Esophagus (tissue), 2 donors: ENCODE measurements around the gene SENP3. TPM values are rescaled to one million over a fixed set of nuclear protein-coding genes. Genes with fewer than 3 reads are reported as not detected.

Experiments
- H3K27ac ChIP-seq, 2 donors: one replicate each; pipeline ENCODE4 v1.5.1; 2013; ENCODE audit warnings: low read depth in 2 of 2, mild to moderate bottlenecking in 2 of 2, inconsistent platforms in 1 of 2, low read length in 1 of 2, moderate library complexity in 1 of 2
- H3K27me3 ChIP-seq, 2 donors: one replicate each; pipeline ENCODE4 v1.6.1; 2013; ENCODE audit warnings: low read length in 2 of 2, control low read depth in 1 of 2, mild to moderate bottlenecking in 1 of 2; ENCODE audit not compliant: insufficient read depth in 2 of 2, control insufficient read depth in 1 of 2
- H3K36me3 ChIP-seq, 2 donors: one replicate each; pipeline ENCODE4 v1.6.1; 2013; ENCODE audit warnings: low read length in 1 of 2; ENCODE audit not compliant: control insufficient read depth in 2 of 2, insufficient read depth in 2 of 2
- H3K4me1 ChIP-seq, 2 donors: one replicate each; pipeline ENCODE4 v1.6.1; 2013; ENCODE audit warnings: low read length in 1 of 2; ENCODE audit not compliant: control insufficient read depth in 2 of 2, insufficient read depth in 2 of 2
- H3K4me3 ChIP-seq, 2 donors: one replicate each; pipeline ENCODE4 v1.5.1; 2013; ENCODE audit warnings: low read length in 2 of 2, mild to moderate bottlenecking in 2 of 2, low read depth in 1 of 2, moderate library complexity in 1 of 2
- H3K9me3 ChIP-seq, 2 donors: one replicate each; pipeline ENCODE4 v1.6.1; 2013; ENCODE audit warnings: mild to moderate bottlenecking in 2 of 2, low read depth in 1 of 2, low read length in 1 of 2, moderate library complexity in 1 of 2; ENCODE audit not compliant: control insufficient read depth in 2 of 2, insufficient read depth in 1 of 2
- WGBS, 2 donors: extraction: QIAGEN DNeasy Blood & Tissue Kit; methylation state at CpG; one replicate each; pipeline ENCODE4 v1.1.7; 2013; 5-methylcytosine and 5-hydroxymethylcytosine counted together
- polyA plus RNA-seq, 2 donors: library from polyadenylated mRNA; stranded (reverse); fragments of 200-250 nt; gene quantifications; one replicate each; pipeline ENCODE4 v1.2.3, GENCODE V29; 2013
- donor health status: healthy with polysubstance abuse.
- donor health status: Bipolar disorder and iron deficiency.

SENP3 gene
- polyA plus RNA-seq, 2 donors, result 21.6 to 33.6 TPM

DNA sequence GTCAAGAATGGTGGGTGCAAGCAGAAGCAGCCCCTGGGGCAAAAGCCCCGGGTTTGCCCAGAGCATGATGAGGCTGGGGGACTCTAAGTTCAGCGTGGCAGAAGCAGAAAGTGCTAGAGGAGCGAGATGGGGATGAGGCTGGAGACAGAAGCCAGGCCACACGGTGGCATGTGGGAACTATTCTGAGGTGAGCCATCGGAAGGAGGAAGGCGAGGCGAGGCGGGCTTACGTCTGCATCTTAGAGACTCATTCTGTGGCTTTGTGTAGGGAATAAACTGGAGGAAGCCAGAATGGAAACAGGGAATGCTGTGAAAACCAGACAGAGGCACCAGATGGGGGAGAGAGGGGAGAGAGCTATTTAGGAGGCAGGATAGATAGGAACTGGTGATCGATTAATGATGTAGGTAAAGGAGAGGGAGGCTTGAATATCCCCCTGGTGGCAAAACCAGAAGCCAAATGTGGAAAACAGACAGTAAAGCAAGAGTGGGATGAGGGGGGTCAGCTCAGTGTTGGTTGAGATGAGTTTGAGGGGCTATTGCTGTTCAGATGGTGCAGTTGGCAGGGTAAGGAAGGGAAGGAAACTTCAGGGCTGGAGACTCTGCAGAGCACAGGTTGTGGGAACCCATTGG, 6.3 kb upstream of the SENP3 start:
- no peaks in the 10 kb centered on the region for H3K36me3 ChIP-seq
- WGBS, 2 donors, result 73 to 76% methylated on average over 10 of the region's 10 CpGs
- no peak overlapping the region for H3K4me3 ChIP-seq
- no peaks in the 10 kb centered on the region for H3K9me3 ChIP-seq
- peaks cover 5 to 20% of the 10 kb centered on the region in 2 donors for H3K4me1 ChIP-seq
- no peak overlapping the region for H3K27ac ChIP-seq
- H3K27me3 ChIP-seq, result no peaks in the 10 kb centered on the region

DNA sequence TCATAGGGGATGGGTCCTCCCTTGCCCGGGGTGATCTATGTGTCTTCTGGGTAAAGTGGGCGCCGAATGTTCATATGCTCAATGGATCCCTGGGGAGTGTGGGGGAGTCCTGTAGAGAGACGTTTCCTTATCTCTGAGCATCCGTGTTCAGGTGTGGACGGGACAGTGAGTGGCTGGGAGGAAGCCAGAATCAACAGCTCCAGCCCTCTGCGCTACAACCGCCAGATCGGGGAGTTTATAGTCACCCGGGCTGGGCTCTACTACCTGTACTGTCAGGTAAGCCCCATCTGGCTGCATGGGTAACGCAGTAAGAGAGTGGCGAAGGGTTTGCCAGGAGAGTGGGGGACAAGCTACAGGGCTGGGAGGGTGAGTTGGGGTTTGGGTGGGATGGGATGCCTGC, 5.1 kb upstream of the SENP3 start:
- WGBS, 2 donors, result 76 to 85% methylated on average over 12 of the region's 12 CpGs
- H3K27ac ChIP-seq, result peak overlapping the region; percentile 81 to 91
- no peak overlapping the region for H3K4me3 ChIP-seq
- H3K27me3 ChIP-seq, result no peaks in the 10 kb centered on the region
- H3K4me1 ChIP-seq, result peaks cover 5 to 20% of the 10 kb centered on the region in 2 donors
- no peaks in the 10 kb centered on the region for H3K9me3 ChIP-seq
- H3K36me3 ChIP-seq, result no peaks in the 10 kb centered on the region

DNA sequence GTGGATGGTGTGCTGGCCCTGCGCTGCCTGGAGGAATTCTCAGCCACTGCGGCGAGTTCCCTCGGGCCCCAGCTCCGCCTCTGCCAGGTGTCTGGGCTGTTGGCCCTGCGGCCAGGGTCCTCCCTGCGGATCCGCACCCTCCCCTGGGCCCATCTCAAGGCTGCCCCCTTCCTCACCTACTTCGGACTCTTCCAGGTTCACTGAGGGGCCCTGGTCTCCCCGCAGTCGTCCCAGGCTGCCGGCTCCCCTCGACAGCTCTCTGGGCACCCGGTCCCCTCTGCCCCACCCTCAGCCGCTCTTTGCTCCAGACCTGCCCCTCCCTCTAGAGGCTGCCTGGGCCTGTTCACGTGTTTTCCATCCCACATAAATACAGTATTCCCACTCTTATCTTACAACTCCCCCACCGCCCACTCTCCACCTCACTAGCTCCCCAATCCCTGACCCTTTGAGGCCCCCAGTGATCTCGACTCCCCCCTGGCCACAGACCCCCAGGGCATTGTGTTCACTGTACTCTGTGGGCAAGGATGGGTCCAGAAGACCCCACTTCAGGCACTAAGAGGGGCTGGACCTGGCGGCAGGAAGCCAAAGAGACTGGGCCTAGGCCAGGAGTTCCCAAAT, 4.5 kb upstream of the SENP3 start:
- Histone ChIP-seq H3K36me3 (no peaks in the 10 kb centered on the region), H3K4me3 (no peak overlapping the region), H3K9me3 (no peaks in the 10 kb centered on the region), H3K27me3 (no peaks in the 10 kb centered on the region), H3K27ac (peak overlapping the region; percentile 81 to 91), H3K4me1 (peaks cover 5 to 20% of the 10 kb centered on the region in 2 donors)
- 47 to 48% methylated on average over 18 to 19 of the region's 19 CpGs for WGBS, 2 donors

DNA sequence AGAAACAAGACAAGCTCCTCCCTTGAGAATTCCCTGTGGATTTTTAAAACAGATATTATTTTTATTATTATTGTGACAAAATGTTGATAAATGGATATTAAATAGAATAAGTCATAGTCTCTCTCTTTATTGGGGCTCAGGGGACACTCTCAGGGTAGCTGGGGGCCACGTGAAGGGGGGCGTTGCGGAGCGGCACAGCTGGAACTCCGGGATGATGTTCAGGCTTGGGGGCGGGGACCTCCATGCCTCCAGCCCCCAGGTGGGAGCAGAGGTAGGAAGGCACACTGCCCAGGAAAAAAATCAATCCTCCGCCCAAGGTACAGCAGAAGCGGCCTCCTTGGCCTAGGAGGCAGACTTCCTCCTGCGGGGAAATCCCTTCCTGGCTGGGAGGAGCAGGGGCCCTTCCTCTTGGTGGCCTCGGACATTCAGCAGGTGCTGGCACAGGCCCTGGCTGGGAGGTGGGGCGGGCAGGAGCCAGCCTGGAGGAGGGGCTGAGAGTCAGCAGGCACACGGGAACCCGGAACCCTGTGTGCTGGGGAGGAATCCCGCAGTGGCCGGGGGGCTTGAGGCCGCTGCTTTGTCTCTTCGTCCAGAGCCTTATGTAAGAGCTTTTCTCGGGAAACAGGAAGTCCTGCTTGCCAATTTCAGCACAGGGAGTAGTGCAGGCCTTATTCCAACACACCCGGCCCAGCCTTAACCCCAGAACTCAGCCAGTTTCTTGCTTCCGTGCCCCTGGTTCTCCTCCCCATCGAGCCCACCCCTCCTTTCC, 3.8 kb upstream of the SENP3 start:
- peaks cover 5 to 20% of the 10 kb centered on the region in 2 donors for H3K4me1 ChIP-seq
- 9 to 11% methylated on average over 21 of the region's 21 CpGs for WGBS, 2 donors
- no peaks in the 10 kb centered on the region for H3K27me3 ChIP-seq
- H3K36me3 ChIP-seq, result no peaks in the 10 kb centered on the region
- H3K9me3 ChIP-seq, result no peaks in the 10 kb centered on the region
- peak overlapping the region; percentile 25 to 31 for H3K4me3 ChIP-seq
- peak overlapping the region; percentile 91 to 98 for H3K27ac ChIP-seq

DNA sequence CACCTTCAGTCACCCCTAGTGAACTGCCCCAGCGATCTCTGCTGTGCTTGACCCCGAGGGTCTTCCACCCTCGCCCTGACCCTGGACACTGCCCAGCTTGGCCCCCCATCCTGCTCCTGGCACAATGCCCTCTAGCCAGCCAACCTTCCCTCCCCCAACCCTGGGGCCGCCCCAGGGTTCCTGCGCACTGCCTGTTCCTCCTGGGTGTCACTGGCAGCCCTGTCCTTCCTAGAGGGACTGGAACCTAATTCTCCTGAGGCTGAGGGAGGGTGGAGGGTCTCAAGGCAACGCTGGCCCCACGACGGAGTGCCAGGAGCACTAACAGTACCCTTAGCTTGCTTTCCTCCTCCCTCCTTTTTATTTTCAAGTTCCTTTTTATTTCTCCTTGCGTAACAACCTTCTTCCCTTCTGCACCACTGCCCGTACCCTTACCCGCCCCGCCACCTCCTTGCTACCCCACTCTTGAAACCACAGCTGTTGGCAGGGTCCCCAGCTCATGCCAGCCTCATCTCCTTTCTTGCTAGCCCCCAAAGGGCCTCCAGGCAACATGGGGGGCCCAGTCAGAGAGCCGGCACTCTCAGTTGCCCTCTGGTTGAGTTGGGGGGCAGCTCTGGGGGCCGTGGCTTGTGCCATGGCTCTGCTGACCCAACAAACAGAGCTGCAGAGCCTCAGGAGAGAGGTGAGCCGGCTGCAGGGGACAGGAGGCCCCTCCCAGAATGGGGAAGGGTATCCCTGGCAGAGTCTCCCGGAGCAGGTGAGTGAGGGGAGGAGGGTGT, 3.0 kb upstream of the SENP3 start, which contains the start of gene TNFSF13:
Gene TNFSF13 (plus strand): TSS at position 207 of the 776 bp plus-strand sequence. CDS start 290 bp downstream, at position 497.
- no peaks in the 10 kb centered on the region for H3K27me3 ChIP-seq
- peak within 1 kb of the TSS; percentile 91 to 98 for H3K27ac ChIP-seq
- WGBS, 2 donors, result 18 to 28% methylated on average over 16 of the region's 16 CpGs
- H3K36me3 ChIP-seq, result peaks cover 0 to 3% of the 10 kb centered on the region in 2 donors
- H3K9me3 ChIP-seq, result no peaks in the 10 kb centered on the region
- H3K4me3 ChIP-seq, result peak within 1 kb of the TSS; percentile 25 to 31
- peaks cover 8 to 22% of the 10 kb centered on the region in 2 donors for H3K4me1 ChIP-seq

DNA sequence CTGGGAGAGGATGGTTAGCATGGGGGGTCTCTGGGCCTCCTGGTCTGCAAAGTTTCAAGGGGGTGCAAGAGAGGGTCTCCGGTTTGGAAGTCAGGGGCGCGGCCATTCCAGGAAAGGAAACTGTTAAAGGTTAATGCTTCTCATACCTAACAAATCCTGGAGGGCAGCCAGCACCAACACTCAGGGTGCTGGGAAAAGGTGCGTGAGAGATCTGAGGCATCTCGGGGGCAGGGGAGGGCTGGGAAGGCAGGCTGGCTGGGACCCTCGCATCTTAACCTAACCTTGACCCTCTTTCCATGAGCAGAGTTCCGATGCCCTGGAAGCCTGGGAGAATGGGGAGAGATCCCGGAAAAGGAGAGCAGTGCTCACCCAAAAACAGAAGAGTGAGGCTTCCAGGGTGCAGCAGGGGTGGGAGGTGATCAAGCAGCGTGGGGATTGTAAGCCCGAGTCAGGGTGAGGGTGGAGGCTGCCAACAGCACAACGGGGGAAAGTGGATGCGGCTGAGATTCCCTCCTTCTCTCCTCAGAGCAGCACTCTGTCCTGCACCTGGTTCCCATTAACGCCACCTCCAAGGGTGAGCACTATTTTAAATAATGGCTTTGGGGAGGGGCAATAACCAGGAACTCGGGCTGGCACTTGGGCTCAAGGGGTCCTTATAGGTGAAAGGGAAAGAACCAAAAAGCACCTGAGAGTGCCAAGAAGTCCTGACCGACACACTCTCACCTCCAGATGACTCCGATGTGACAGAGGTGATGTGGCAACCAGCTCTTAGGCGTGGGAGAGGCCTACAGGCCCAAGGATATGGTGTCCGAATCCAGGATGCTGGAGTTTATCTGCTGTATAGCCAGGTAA, 2.2 kb upstream of the SENP3 start:
- 48 to 58% methylated on average over 18 of the region's 18 CpGs for WGBS, 2 donors
- Histone ChIP-seq H3K27ac (peak overlapping the region; percentile 91 to 98), H3K27me3 (no peaks in the 10 kb centered on the region), H3K4me1 (peaks cover 8 to 24% of the 10 kb centered on the region in 2 donors), H3K4me3 (no peak overlapping the region), H3K9me3 (no peaks in the 10 kb centered on the region), H3K36me3 (peaks cover 0 to 9% of the 10 kb centered on the region in 2 donors)

DNA sequence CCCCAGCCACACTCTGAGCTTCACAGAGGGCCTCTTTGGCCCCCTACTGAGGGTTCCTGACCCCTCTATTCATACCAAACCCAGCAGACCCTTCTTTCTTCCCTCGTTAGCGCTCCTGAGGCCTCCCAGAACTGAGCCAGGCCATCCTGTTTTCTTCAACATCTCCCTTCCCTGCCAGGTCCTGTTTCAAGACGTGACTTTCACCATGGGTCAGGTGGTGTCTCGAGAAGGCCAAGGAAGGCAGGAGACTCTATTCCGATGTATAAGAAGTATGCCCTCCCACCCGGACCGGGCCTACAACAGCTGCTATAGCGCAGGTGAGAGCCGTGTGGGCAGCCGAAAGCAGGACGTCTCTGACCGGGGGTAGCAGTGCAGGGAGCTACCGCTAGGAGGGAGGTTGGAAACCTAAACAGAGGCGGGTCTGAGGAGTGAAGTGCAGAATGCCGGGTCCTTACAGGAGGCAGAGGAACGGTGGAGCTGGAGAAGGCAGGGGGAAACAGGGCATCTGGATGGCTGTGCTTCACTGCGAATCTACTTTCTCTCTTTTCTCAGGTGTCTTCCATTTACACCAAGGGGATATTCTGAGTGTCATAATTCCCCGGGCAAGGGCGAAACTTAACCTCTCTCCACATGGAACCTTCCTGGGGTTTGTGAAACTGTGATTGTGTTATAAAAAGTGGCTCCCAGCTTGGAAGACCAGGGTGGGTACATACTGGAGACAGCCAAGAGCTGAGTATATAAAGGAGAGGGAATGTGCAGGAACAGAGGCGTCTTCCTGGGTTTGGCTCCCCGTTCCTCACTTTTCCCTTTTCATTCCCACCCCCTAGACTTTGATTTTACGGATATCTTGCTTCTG, 1.3 kb upstream of the SENP3 start:
- no peaks in the 10 kb centered on the region for H3K27me3 ChIP-seq
- H3K27ac ChIP-seq, result peak overlapping the region; percentile 59 to 88
- WGBS, 2 donors, result 27 to 30% methylated on average over 22 of the region's 22 CpGs
- H3K36me3 ChIP-seq, result peaks cover 6 to 17% of the 10 kb centered on the region in 2 donors
- no peak overlapping the region for H3K4me3 ChIP-seq
- no peaks in the 10 kb centered on the region for H3K9me3 ChIP-seq
- H3K4me1 ChIP-seq, result peaks cover 8 to 24% of the 10 kb centered on the region in 2 donors

DNA sequence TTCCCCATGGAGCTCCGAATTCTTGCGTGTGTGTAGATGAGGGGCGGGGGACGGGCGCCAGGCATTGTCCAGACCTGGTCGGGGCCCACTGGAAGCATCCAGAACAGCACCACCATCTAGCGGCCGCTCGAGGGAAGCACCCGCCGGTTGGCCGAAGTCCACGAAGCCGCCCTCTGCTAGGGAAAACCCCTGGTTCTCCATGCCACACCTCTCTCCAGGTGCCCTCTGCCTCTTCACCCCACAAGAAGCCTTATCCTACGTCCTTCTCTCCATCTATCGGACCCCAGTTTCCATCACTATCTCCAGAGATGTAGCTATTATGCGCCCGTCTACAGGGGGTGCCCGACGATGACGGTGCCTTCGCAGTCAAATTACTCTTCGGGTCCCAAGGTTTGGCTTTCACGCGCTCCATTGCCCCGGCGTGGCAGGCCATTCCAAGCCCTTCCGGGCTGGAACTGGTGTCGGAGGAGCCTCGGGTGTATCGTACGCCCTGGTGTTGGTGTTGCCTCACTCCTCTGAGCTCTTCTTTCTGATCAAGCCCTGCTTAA, 617 bp upstream of the SENP3 start:
- 0% methylated on average over 32 of the region's 32 CpGs for WGBS, 2 donors
- Histone ChIP-seq H3K4me1 (peaks cover 8 to 24% of the 10 kb centered on the region in 2 donors), H3K36me3 (peaks cover 6 to 20% of the 10 kb centered on the region in 2 donors), H3K4me3 (peak overlapping the region; percentile 72 to 76), H3K27ac (peak overlapping the region; percentile 88 to 94), H3K9me3 (no peaks in the 10 kb centered on the region), H3K27me3 (no peaks in the 10 kb centered on the region)
